Right lobe of liver (tissue), 6 donors: ENCODE data around the gene SRCIN1. TPM values are rescaled to one million over a fixed set of nuclear protein-coding genes. Genes with fewer than 3 reads are reported as not detected.

ENCODE experiments used
- ATAC-seq, 4 donors: fragments of 200-7000 bp; cut with Tn5 transposase; one replicate each; pipeline ENCODE4 v1.9.1; 2020; ENCODE audit warnings: mild to moderate bottlenecking in 4 of 4, moderate library complexity in 4 of 4
- DNase-seq, 3 donors: peaks; one replicate each; pipeline ENCODE4 v3.0.0-alpha.2; 2020
- H3K27ac ChIP-seq, 3 donors: fragments of 200-600 bp; one replicate each; pipeline ENCODE4 v1.8.0; 2022
- H3K27me3 ChIP-seq, 2 donors: fragments of 200-600 bp; one replicate each; pipeline ENCODE4 v1.8.0; 2022
- H3K36me3 ChIP-seq, 4 donors: fragments of 200-600 bp; sonication (generic) in 1 of 4; one replicate each; pipeline versions ENCODE4 v1.5.1 to v1.8.0; 2017 to 2022; ENCODE audit warnings: control low read depth in 1 of 4
- H3K4me1 ChIP-seq, 4 donors: fragments of 200-600 bp; sonication (generic) in 1 of 4; one replicate each; pipeline versions ENCODE4 v1.5.1 to v1.8.0; 2017 to 2022; ENCODE audit warnings: control low read depth in 1 of 4
- H3K4me3 ChIP-seq, 3 donors: fragments of 200-600 bp; one replicate each; pipeline ENCODE4 v1.8.0; 2022
- H3K9me3 ChIP-seq, 4 donors: fragments of 200-600 bp; sonication (generic) in 1 of 4; one replicate each; pipeline versions ENCODE4 v1.5.1 to v1.8.0; 2017 to 2022; ENCODE audit warnings: control low read depth in 1 of 4
- CTCF ChIP-seq, 4 donors: fragments of 200-600 bp in 3 of 4; fragments of 450-650 bp in 1 of 4; IDR thresholded peaks; one replicate each; pipeline versions ENCODE4 v1.5.1 to v1.8.0; 2016 to 2022; ENCODE audit warnings: antibody characterized with exemption in 4 of 4, mild to moderate bottlenecking in 2 of 4
- POLR2A ChIP-seq: fragments of 450-650 bp; IDR thresholded peaks from one replicate; pipeline ENCODE4 v1.6.1; 2017; ENCODE audit warnings: antibody characterized with exemption, mild to moderate bottlenecking
- WGBS: methylation state at CpG from one replicate; pipeline ENCODE4 v1.1.6; 2018; ENCODE audit warnings: low coverage, low lambda C conversion rate; ENCODE audit not compliant: insufficient coverage; ENCODE audit errors: missing lambda C conversion rate; 5-methylcytosine and 5-hydroxymethylcytosine counted together
- intact Hi-C, 2 donors: fragments of 100-400 bp; cut with DNase I; formaldehyde crosslinking; loops; one replicate each; pipeline versions ENCODE4 v1.11.2 to v1.14.1; 2022
- total RNA-seq, 6 experiments: library from RNA; depleted of rRNA in 2 of 6; stranded (reverse); fragments of >200 nt in 2 of 6; fragmentation: NEBNext Ultra II Directional in 3 of 6; extraction: Animal tissue kit (Norgen Biotek cat#: 25700) in 3 of 6; gene quantifications; one replicate each; pipeline versions ENCODE4 v1.1.0 to v1.2.4, GENCODE V29; 2016 to 2023
- donor health status: DM: no; HTN: yes; CAD: no.
- donor health status: DM: no; HTN: no; CAD: no.
- donor health status: DM: no; HTN: no; CAD: no.
- donor health status: DM: no; HTN: yes; CAD: no.
- donor health status: DM: no; HTN: yes; CAD: no.

Gene SRCIN1
- total RNA-seq, 6 experiments from 2014 or later = 5.6 to 17.6 (median 11.5) TPM

GRCh38 chr17:38617967-38618760 lies 12.4 kb upstream of the SRCIN1 start:
- DNase-seq = no peak
- WGBS = 85% methylated on average over 9 of the region's 11 CpGs
- H3K36me3 ChIP-seq = no peaks in the 10 kb centered on the region
- peaks cover 0 to 18% (median 7%) of the 10 kb centered on the region in 4 donors for H3K4me1 ChIP-seq
- TF ChIP-seq POLR2A (no peak), CTCF (IDR thresholded peaks at IDR 0.05) (no peak)
- H3K27ac ChIP-seq = no peak overlapping the region
- intact Hi-C loops = no loop called here
- no peaks in the 10 kb centered on the region for H3K27me3 ChIP-seq
- no peak overlapping the region for H3K4me3 ChIP-seq
- ATAC-seq = no peak
- no peaks in the 10 kb centered on the region for H3K9me3 ChIP-seq

DNA sequence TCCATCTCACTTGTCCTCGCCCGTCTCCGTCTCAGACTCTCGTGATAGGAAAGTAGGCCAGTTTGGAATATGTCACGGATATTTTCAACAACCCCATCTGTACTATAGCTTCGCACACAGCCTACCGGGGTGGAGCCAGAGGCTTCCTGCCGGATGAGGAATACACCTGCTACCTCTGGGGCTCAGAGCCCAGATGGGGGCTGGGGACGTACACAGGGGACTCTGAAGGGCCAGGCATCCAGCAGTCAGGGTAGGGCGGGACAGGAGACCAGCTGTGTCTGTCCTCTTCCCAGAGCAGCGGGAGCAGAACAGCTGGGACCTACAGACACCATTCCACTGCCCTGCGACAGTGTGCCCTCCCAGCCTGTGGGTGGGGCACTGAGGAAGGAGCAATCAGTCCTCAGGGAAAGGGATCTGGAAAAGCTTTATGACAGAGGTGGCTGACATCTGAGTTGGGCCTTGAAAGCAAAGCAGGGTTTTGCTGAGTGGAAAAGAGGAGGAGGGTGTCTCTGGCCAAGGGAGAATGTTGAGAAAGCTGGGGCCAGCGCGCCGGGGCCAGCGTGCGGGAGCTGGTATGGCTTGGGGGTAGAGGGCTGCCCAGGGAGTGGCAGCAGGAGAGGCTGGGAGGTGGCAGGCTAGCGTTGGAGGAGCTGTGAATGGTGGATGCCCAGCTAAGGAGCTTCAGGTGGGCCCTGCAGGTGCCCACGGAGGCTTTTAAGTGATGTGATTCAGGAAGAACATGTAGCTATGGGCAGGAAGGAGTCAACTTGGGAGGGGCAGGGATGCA lies 11.5 kb upstream of the SRCIN1 start:
- no peaks in the 10 kb centered on the region for H3K27me3 ChIP-seq
- no peak for ATAC-seq
- WGBS = 89% methylated on average over 14 of the region's 19 CpGs
- no peak overlapping the region for H3K27ac ChIP-seq
- no peaks in the 10 kb centered on the region for H3K36me3 ChIP-seq
- no peak for DNase-seq
- no peaks in the 10 kb centered on the region for H3K9me3 ChIP-seq
- peaks cover 0 to 18% (median 7%) of the 10 kb centered on the region in 4 donors for H3K4me1 ChIP-seq
- intact Hi-C loops = no loop called here
- TF ChIP-seq POLR2A (no peak), CTCF (IDR thresholded peaks at IDR 0.05) (no peak)
- no peak overlapping the region for H3K4me3 ChIP-seq

- no peaks in the 10 kb centered on the region for H3K27me3 ChIP-seq
- peaks cover 0 to 18% (median 7%) of the 10 kb centered on the region in 4 donors for H3K4me1 ChIP-seq
- intact Hi-C loops = no loop called here
- DNase-seq = peak in 1 of 3 donors; percentile 32
- no peak overlapping the region for H3K27ac ChIP-seq
- TF ChIP-seq POLR2A (no peak), CTCF (IDR thresholded peaks at IDR 0.05) (no peak)
- H3K9me3 ChIP-seq = no peaks in the 10 kb centered on the region
- no peak overlapping the region for H3K4me3 ChIP-seq
- ATAC-seq = no peak
- 85% methylated on average over 5 of the region's 5 CpGs for WGBS
- H3K36me3 ChIP-seq = no peaks in the 10 kb centered on the region
Measured at GRCh38 chr17:38616361-38616760, 10.6 kb upstream of the SRCIN1 start.

DNA sequence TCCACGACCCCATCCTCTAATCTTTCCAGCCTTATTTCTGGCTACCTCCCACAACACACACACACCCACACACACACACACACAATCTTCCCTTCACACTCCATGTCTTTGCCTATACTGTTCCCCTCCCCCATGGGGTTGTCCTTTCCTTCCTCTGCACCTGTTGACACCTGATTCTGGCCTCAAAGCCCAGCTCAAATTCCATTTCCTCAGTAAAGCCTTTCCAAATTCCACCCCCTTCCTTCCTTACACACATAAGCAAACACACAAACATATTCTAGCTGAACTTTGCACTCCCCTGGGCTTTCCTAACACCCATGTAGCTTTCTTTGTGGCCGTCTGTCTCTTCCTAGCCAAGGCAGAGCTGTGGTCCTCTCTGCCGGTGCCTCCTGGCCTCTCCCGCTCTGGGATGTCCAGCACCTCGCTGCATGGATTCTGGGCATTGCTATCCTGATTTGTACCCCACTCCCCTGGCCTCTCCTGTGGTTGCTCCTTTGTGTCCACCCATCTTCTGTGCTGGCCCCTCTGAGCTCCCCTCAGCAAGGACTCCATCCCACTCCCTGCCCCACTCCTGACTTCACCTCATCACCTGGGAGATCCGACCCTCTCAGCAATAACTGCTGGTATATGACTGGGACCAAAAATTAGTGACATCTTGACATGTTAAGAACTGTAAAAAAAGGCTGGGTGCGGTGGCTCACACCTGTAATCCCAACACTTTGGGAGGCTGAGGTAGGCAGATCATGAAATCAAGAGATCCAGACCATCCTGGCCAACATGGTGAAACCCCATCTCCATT lies 8.4 kb upstream of the SRCIN1 start:
- Histone ChIP-seq H3K4me1 (peaks cover 0 to 18% (median 7%) of the 10 kb centered on the region in 4 donors), H3K36me3 (no peaks in the 10 kb centered on the region), H3K9me3 (no peaks in the 10 kb centered on the region), H3K27ac (peak overlapping the region in 2 of 3 donors; percentile 21 to 29), H3K4me3 (no peak overlapping the region), H3K27me3 (no peaks in the 10 kb centered on the region)
- peak; percentile 89 to 93 (median 93) for ATAC-seq
- 40% methylated on average over 7 of the region's 7 CpGs for WGBS
- intact Hi-C loops = no loop called here
- DNase-seq = peak in 2 of 3 donors; percentile 52 to 81
- no peak for TF ChIP-seq CTCF (IDR thresholded peaks at IDR 0.05)
- no peak for TF ChIP-seq POLR2A
